ENCODE measurements around the gene ARHGAP19.

ARHGAP19 gene

GRCh38 chr10:97329766-97330165 lies 37.3 kb upstream of the ARHGAP19 start:
- no peak for TF ChIP-seq CTCF (IDR thresholded peaks at IDR 0.05; ENCODE audit: insufficient read depth, missing control alignments)
- DNase-seq (ENCODE audit: insufficient read length, low spot score), result no peak
- no peak for FAIRE-seq

GRCh38 chr10:97328646-97329453 lies 36.4 kb upstream of the ARHGAP19 start:
- DNase-seq (ENCODE audit: insufficient read length, low spot score) (no peak), FAIRE-seq (no peak)
- TF ChIP-seq CTCF (IDR thresholded peaks at IDR 0.05; ENCODE audit: insufficient read depth, missing control alignments), result no peak

- FAIRE-seq (no peak), DNase-seq (ENCODE audit: insufficient read length, low spot score) (no peak)
- no peak for TF ChIP-seq CTCF (IDR thresholded peaks at IDR 0.05; ENCODE audit: insufficient read depth, missing control alignments)
These were observed 35.2 kb upstream of the ARHGAP19 start for GRCh38 chr10:97327348-97328294.

GRCh38 chr10:97325754-97326153 lies 33.3 kb upstream of the ARHGAP19 start:
- TF ChIP-seq CTCF (IDR thresholded peaks at IDR 0.05; ENCODE audit: insufficient read depth, missing control alignments), result no peak
- FAIRE-seq (no peak), DNase-seq (ENCODE audit: insufficient read length, low spot score) (no peak)

GRCh38 chr10:97323501-97323900 lies 31.1 kb upstream of the ARHGAP19 start:
- FAIRE-seq (no peak), DNase-seq (ENCODE audit: insufficient read length, low spot score) (no peak)
- TF ChIP-seq CTCF (IDR thresholded peaks at IDR 0.05; ENCODE audit: insufficient read depth, missing control alignments), result no peak

- FAIRE-seq (no peak), DNase-seq (ENCODE audit: insufficient read length, low spot score) (no peak)
These were observed 29.4 kb upstream of the ARHGAP19 start for GRCh38 chr10:97321804-97322190.

More at GRCh38 chr10:97321804-97322190, 29.4 kb upstream of the ARHGAP19 start:
- TF ChIP-seq CTCF (IDR thresholded peaks at IDR 0.05; ENCODE audit: insufficient read depth, missing control alignments), result no peak
